K562 (cell line): ENCODE measurements around the gene OR7D2. TPM values are rescaled to one million over a fixed set of nuclear protein-coding genes. Genes with fewer than 3 reads are reported as not detected.
A peak's percentile ranks its signal among the peaks of the same experiment; 100 is the strongest.
"Not testable (repeated sequence)": the region's sequence is repeated elsewhere in the genome, so short reads cannot be mapped to it uniquely, and the experiment has no call there.

ENCODE experiments used
- ATAC-seq: fragments of 200-7000 bp; cut with Tn5 transposase; 3 replicates; pipeline ENCODE4 v1.9.1; 2020; ENCODE audit warnings: moderate library complexity
- BruUV-seq: library from RNA; stranded (reverse); fragments of 400-500 nt; replicated peaks from 2 replicates; lab custom pipeline; 2021; lab: Mats Ljungman, UMichigan
- CTCF ChIA-PET: fragments of 300-600 bp; formaldehyde crosslinking; extraction: SDS; loops from one replicate; lab custom pipeline; 2021; ENCODE audit warnings: low intra/inter-chr PET ratio; lab: Yijun Ruan, JAX
- POLR2A ChIA-PET: fragments of 300-600, 350-650 bp; sonication (Branson Sonifier 250); formaldehyde crosslinking; extraction: SDS; loops from one replicate; lab custom pipeline; 2021; ENCODE audit warnings: antibody characterized with exemption, inconsistent platforms; lab: Yijun Ruan, JAX
- DNase-seq, 4 experiments: peaks; one replicate each; pipeline versions ENCODE4 v3.0.0 to v3.0.0-alpha.2; 2011 to 2018; ENCODE audit warnings: low spot score in 3 of 4, mixed read lengths in 3 of 4; ENCODE audit errors: extremely low read depth in 1 of 4
- FAIRE-seq: peaks from 2 replicates; lab custom pipeline; 2011; peaks lifted over from hg19 to GRCh38; lab: Jason Lieb, UNC
- H2AFZ ChIP-seq: 2 replicates; pipeline ENCODE4 v1.6.0; 2011; ENCODE audit warnings: low read depth, low read length, control low read depth, inconsistent platforms
- H3K27ac ChIP-seq: fragments of 200-600 bp; 3 replicates; pipeline ENCODE4 v1.8.0; 2011; ENCODE audit warnings: low read depth, mild to moderate bottlenecking, control low read depth, inconsistent platforms, low read length, moderate library complexity, mixed read lengths; ENCODE audit errors: extremely low read depth
- H3K27me3 ChIP-seq, 2 experiments: fragments of 300-600 bp in 1 of 2; 2 replicates in 1 of 2; 3 replicates in 1 of 2; pipeline versions ENCODE4 v1.6.0 to v1.8.0; 2011; ENCODE audit warnings: inconsistent platforms in 2 of 2, low read length in 2 of 2, mild to moderate bottlenecking in 1 of 2, mixed read lengths in 1 of 2, moderate library complexity in 1 of 2; ENCODE audit not compliant: control insufficient read depth in 2 of 2, insufficient read depth in 2 of 2
- H3K36me3 ChIP-seq: fragments of 300-600 bp; 3 replicates; pipeline ENCODE4 v1.8.0; 2011; ENCODE audit warnings: mild to moderate bottlenecking, low read length, inconsistent platforms; ENCODE audit not compliant: control insufficient read depth, insufficient read depth
- H3K4me1 ChIP-seq, 2 experiments: fragments of 200-600 bp in 1 of 2; replicated peaks in 1 of 2; 2 replicates in 1 of 2; 3 replicates in 1 of 2; pipeline versions ENCODE4 v1.5.1 to v1.8.0; 2011; ENCODE audit warnings: inconsistent platforms in 2 of 2, low read length in 2 of 2, mild to moderate bottlenecking in 1 of 2, mixed read lengths in 1 of 2, moderate library complexity in 1 of 2; ENCODE audit not compliant: control insufficient read depth in 2 of 2, insufficient read depth in 2 of 2
- H3K4me2 ChIP-seq: 2 replicates; pipeline ENCODE4 v1.6.1; 2011; ENCODE audit warnings: low read length, control low read depth, inconsistent platforms, mixed read lengths; ENCODE audit not compliant: insufficient read depth
- H3K4me3 ChIP-seq: fragments of 200-600 bp; sonication (generic), shearing (Covaris generic); 2 replicates; pipeline ENCODE4 v1.5.1; 2016; ENCODE audit warnings: control low read depth, inconsistent platforms
- H3K79me2 ChIP-seq: fragments of 200-600 bp; 3 replicates; pipeline ENCODE4 v1.8.0; 2011; ENCODE audit warnings: low read length, inconsistent platforms; ENCODE audit not compliant: control insufficient read depth, insufficient read depth
- H3K9ac ChIP-seq, 2 experiments: 2 replicates each; pipeline versions ENCODE4 v1.6.0 to v1.6.1; 2011; ENCODE audit warnings: low read depth in 2 of 2, low read length in 2 of 2, control low read depth in 1 of 2, inconsistent platforms in 1 of 2, mild to moderate bottlenecking in 1 of 2, mixed read lengths in 1 of 2; ENCODE audit not compliant: insufficient read depth in 1 of 2
- H3K9me1 ChIP-seq: one replicate; pipeline ENCODE4 v1.6.0; 2011; ENCODE audit warnings: inconsistent platforms, mild to moderate bottlenecking, low read length, moderate library complexity; ENCODE audit not compliant: control insufficient read depth, insufficient read depth
- H3K9me3 ChIP-seq: replicated peaks from 2 replicates; pipeline ENCODE4 v1.5.1; 2011; ENCODE audit warnings: low read depth, low read length, inconsistent platforms; ENCODE audit not compliant: control insufficient read depth, insufficient read depth
- H4K20me1 ChIP-seq: replicated peaks from 2 replicates; pipeline ENCODE4 v1.6.1; 2011; ENCODE audit warnings: low read length, inconsistent platforms, mixed read lengths; ENCODE audit not compliant: control insufficient read depth, insufficient read depth
- ARID1B ChIP-seq: fragments of 450-650 bp; IDR thresholded peaks from 2 replicates; pipeline ENCODE4 v1.6.1; 2016; ENCODE audit warnings: antibody characterized with exemption, mild to moderate bottlenecking, inconsistent platforms
- BHLHE40 ChIP-seq: IDR thresholded peaks from 2 replicates; pipeline ENCODE4 v1.6.1; 2011; ENCODE audit warnings: low read length, improper control_type of control experiment
- DACH1 ChIP-seq: fragments of 450-650 bp; IDR thresholded peaks from 2 replicates; pipeline ENCODE4 v1.6.1; 2018; ENCODE audit not compliant: partially characterized antibody
- ELF2 ChIP-seq: fragments of 250-450 bp; sonication (Bioruptor Pico); IDR thresholded peaks from 2 replicates; pipeline ENCODE4 v1.5.0; 2021; ENCODE audit warnings: mild to moderate bottlenecking
- HNRNPLL ChIP-seq: fragments of 200-400 bp; formaldehyde crosslinking; IDR thresholded peaks from 2 replicates; pipeline ENCODE4 v1.6.1; 2017; ENCODE audit warnings: low read length, low read depth, mild to moderate bottlenecking; ENCODE audit not compliant: poor library complexity, severe bottlenecking
- MEIS2 ChIP-seq: fragments of 450-650 bp; IDR thresholded peaks from 2 replicates; pipeline ENCODE4 v1.6.1; 2014; ENCODE audit warnings: mild to moderate bottlenecking; ENCODE audit not compliant: partially characterized antibody
- NEUROD1 ChIP-seq: fragments of 150-350 bp; IDR thresholded peaks from 2 replicates; pipeline ENCODE4 v1.6.1; 2014; ENCODE audit warnings: borderline replicate concordance, low read length, low read depth; ENCODE audit not compliant: partially characterized antibody
- NFE2L1 ChIP-seq: fragments of 450-650 bp; IDR thresholded peaks from 2 replicates; pipeline ENCODE4 v1.6.1; 2016; ENCODE audit warnings: missing genetic modification characterization, low read depth, mild to moderate bottlenecking, missing compliant biosample characterization, moderate library complexity, borderline replicate concordance
- PRMT5 ChIP-seq: sonication (generic); formaldehyde crosslinking; IDR thresholded peaks from 2 replicates; pipeline ENCODE4 v1.5.0; 2020; ENCODE audit warnings: missing genetic modification reagents
- STAT5B ChIP-seq: fragments of 250-450 bp; sonication (Bioruptor Pico); IDR thresholded peaks from 2 replicates; pipeline ENCODE4 v1.8.0; 2021; ENCODE audit warnings: mild to moderate bottlenecking, inconsistent platforms
- TAL1 ChIP-seq: fragments of 450-650 bp; IDR thresholded peaks from 2 replicates; pipeline ENCODE4 v1.6.1; 2016; ENCODE audit warnings: mild to moderate bottlenecking
- XRCC4 ChIP-seq: IDR thresholded peaks from one replicate; pipeline ENCODE4 v1.6.1; 2011; ENCODE audit not compliant: insufficient read depth, insufficient read length; ENCODE audit errors: extremely low read depth
- YY1 ChIP-seq, 3 experiments: IDR thresholded peaks; 2 replicates each; pipeline ENCODE4 v1.6.1; 2011; ENCODE audit warnings: low read length in 2 of 3, mild to moderate bottlenecking in 2 of 3, moderate library complexity in 2 of 3, borderline replicate concordance in 1 of 3, control low read depth in 1 of 3, low read depth in 1 of 3; ENCODE audit not compliant: insufficient read depth in 3 of 3, insufficient replicate concordance in 2 of 3, control insufficient read depth in 1 of 3, insufficient read length in 1 of 3; ENCODE audit errors: extremely low read depth in 1 of 3
- ZNF444 ChIP-seq: fragments of 250-450 bp; sonication (Bioruptor Pico); IDR thresholded peaks from 2 replicates; pipeline ENCODE4 v1.4.0; 2020; ENCODE audit warnings: mild to moderate bottlenecking, moderate library complexity
- ZNF707 ChIP-seq: fragments of 250-450 bp; sonication (Bioruptor Pico); conservative IDR thresholded peaks from 2 replicates; pipeline ENCODE4 v1.8.0; 2022; ENCODE audit warnings: inconsistent platforms, mild to moderate bottlenecking, moderate library complexity
- WGBS: fragments of 100-300 bp; shearing (Covaris generic); methylation state at CpG from one replicate; pipeline ENCODE4 v1.1.6; 2016; ENCODE audit warnings: low coverage, mixed read lengths; ENCODE audit not compliant: insufficient coverage; ENCODE audit errors: missing lambda C conversion rate; 5-methylcytosine and 5-hydroxymethylcytosine counted together
- in situ Hi-C: fragments of 300-500 bp; cut with MboI; formaldehyde crosslinking; loops from 4 replicates; pipeline ENCODE4 v1.15.0; 2018; ENCODE audit warnings: inconsistent platforms, mixed read lengths
- intact Hi-C: fragments of 100-400 bp; cut with micrococcal nuclease; formaldehyde crosslinking; loops from 2 replicates; pipeline ENCODE4 v1.14.2; 2022
- polyA plus RNA-seq, 8 experiments: library from polyadenylated mRNA; depleted of rRNA in 4 of 8; stranded (reverse) in 5 of 8; unstranded in 3 of 8; fragments of >200 nt; fragmentation: Nextera tagmentation in 2 of 8; fragmentation: Illumina TruSeq in 1 of 8; extraction: Ambion mirVana in 2 of 8; extraction: Trizol in 1 of 8; gene quantifications; 2 replicates each; pipeline versions ENCODE4 v1.2.1 to v1.2.3, GENCODE V29; 2011 to 2014; ENCODE audit warnings: inconsistent platforms in 1 of 8, missing spikeins in 1 of 8
- total RNA-seq, 7 experiments: library from RNA; depleted of rRNA in 6 of 7; stranded (reverse); fragments of >200 nt in 6 of 7; fragmentation: Illumina TruSeq in 2 of 7; extraction: Trizol in 2 of 7; gene quantifications; 2 replicates each; pipeline versions ENCODE4 v1.2.1 to v1.2.3, GENCODE V29; 2011 to 2021; ENCODE audit warnings: low replicate concordance in 1 of 7
- TF ChIP-seq, protein P1 (sequence below): fragments of 450-650 bp; IDR thresholded peaks from 2 replicates; pipeline ENCODE4 v1.7.0; 2016; ENCODE audit warnings: borderline replicate concordance
- TF ChIP-seq, protein P2 (sequence below): sonication (generic); formaldehyde crosslinking; IDR thresholded peaks from 2 replicates; pipeline ENCODE4 v1.8.1; 2022; ENCODE audit warnings: missing genetic modification reagents
- TF ChIP-seq, protein P3 (sequence below): fragments of 450-650 bp; IDR thresholded peaks from 2 replicates; pipeline ENCODE4 v1.6.1; 2014; ENCODE audit warnings: low read depth, mild to moderate bottlenecking, moderate library complexity, borderline replicate concordance

Gene OR7D2
- total and polyA plus RNA-seq, 9 of the 15 experiments (the other 6 are each of a cell fraction or from before 2014, with no cell fraction given): 0.05 to 0.75 (median 0.45) TPM

DNA sequence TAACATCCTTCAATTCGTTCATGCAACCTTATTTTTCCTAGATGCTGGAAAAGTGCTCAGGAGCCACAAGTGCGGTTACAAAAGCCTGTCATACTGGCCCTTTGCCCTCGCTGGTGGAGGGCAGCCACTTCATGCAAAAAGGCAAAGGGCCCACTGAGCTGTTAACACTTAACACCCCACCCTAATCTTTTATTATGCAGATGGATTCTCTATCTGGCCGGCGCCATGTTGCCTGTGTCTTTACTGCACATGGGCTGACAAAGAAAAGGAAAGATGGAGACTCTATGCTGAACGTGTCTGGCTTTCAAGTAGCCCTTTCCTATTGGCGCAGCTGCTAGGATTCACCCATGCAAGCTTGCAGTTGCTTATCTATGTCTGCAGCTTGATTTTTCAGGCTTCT lies 10.8 kb downstream of the OR7D2 start (continued):
- TF ChIP-seq, protein P1, sequence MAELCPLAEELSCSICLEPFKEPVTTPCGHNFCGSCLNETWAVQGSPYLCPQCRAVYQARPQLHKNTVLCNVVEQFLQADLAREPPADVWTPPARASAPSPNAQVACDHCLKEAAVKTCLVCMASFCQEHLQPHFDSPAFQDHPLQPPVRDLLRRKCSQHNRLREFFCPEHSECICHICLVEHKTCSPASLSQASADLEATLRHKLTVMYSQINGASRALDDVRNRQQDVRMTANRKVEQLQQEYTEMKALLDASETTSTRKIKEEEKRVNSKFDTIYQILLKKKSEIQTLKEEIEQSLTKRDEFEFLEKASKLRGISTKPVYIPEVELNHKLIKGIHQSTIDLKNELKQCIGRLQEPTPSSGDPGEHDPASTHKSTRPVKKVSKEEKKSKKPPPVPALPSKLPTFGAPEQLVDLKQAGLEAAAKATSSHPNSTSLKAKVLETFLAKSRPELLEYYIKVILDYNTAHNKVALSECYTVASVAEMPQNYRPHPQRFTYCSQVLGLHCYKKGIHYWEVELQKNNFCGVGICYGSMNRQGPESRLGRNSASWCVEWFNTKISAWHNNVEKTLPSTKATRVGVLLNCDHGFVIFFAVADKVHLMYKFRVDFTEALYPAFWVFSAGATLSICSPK: no peak
- TF ChIP-seq MEIS2: no peak
- no peak for TF ChIP-seq STAT5B (CRISPR knock-in tag)
- no peak for TF ChIP-seq PRMT5 (CRISPR knock-in tag)
- TF ChIP-seq ARID1B: 0 out of 2 replicates have a peak, but pooled peaks have one; percentile 32
- no peak for TF ChIP-seq BHLHE40
- TF ChIP-seq DACH1: no peak
- peak; percentile 14; the same call in 1 of the 2 replicates for TF ChIP-seq TAL1
- no peak for TF ChIP-seq YY1 (IDR thresholded peaks at IDR 0.05; ENCODE audit: borderline replicate concordance in 1 of 3, control insufficient read depth in 1 of 3, extremely low read depth in 1 of 3, insufficient read depth in 3 of 3, insufficient read length in 1 of 3, insufficient replicate concordance in 2 of 3, low read depth in 1 of 3, low read length in 2 of 3)
- no peak for TF ChIP-seq ZNF444
- TF ChIP-seq NEUROD1: no peak
- no peak for TF ChIP-seq ZNF707 (CRISPR knock-in tag)
- TF ChIP-seq, protein P2, sequence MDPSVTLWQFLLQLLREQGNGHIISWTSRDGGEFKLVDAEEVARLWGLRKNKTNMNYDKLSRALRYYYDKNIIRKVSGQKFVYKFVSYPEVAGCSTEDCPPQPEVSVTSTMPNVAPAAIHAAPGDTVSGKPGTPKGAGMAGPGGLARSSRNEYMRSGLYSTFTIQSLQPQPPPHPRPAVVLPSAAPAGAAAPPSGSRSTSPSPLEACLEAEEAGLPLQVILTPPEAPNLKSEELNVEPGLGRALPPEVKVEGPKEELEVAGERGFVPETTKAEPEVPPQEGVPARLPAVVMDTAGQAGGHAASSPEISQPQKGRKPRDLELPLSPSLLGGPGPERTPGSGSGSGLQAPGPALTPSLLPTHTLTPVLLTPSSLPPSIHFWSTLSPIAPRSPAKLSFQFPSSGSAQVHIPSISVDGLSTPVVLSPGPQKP (CRISPR knock-in tag): no peak
- no peak for TF ChIP-seq HNRNPLL
- TF ChIP-seq XRCC4: no peak
- TF ChIP-seq NFE2L1: no peak
- TF ChIP-seq ELF2 (CRISPR knock-in tag): no peak
- TF ChIP-seq, protein P3, sequence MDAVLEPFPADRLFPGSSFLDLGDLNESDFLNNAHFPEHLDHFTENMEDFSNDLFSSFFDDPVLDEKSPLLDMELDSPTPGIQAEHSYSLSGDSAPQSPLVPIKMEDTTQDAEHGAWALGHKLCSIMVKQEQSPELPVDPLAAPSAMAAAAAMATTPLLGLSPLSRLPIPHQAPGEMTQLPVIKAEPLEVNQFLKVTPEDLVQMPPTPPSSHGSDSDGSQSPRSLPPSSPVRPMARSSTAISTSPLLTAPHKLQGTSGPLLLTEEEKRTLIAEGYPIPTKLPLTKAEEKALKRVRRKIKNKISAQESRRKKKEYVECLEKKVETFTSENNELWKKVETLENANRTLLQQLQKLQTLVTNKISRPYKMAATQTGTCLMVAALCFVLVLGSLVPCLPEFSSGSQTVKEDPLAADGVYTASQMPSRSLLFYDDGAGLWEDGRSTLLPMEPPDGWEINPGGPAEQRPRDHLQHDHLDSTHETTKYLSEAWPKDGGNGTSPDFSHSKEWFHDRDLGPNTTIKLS: no peak

DNA sequence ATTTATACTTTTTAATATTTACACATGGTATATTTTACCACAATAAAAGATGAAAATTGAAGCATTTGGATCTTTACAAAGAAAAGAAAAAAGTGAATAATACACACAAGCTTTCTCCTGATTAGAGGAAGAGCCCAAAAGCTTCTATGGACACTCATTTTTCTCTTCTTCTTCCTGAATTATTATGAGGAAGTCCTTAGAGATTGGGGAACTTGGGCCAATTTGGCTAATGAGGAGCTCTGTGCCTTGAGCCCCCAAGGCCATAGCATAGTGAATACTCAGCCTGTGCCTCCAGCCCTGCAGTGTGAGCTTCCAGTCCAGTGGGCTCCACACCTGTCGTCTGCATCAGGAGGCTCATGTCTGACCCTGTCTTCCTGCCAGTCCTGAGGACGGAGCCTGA lies 19.3 kb downstream of the OR7D2 start:
- H3K9me1 ChIP-seq, DNase-seq, H3K36me3 ChIP-seq, in situ Hi-C loops, H3K79me2 ChIP-seq, H3K27ac ChIP-seq, ATAC-seq, CTCF ChIA-PET, H3K9ac ChIP-seq, H3K4me1 ChIP-seq, H2AFZ ChIP-seq, H3K4me2 ChIP-seq, H4K20me1 ChIP-seq, BruUV-seq, intact Hi-C loops, H3K9me3 ChIP-seq, FAIRE-seq, H3K27me3 ChIP-seq, H3K4me3 ChIP-seq: not testable (repeated sequence)
- POLR2A ChIA-PET: interaction anchor here (0.6 to 1.1 kb wide), 3 partner anchors 18 to 178 kb away, joined by 3 read pairs; no protein-coding TSS in a partner anchor
- 0% methylated on average over 1 of the region's 2 CpGs for WGBS
